ENCODE results near the gene EDEM3. TPM values are rescaled to one million over a fixed set of nuclear protein-coding genes. Genes with fewer than 3 reads are reported as not detected.
"Not testable (repeated sequence)": the region's sequence is repeated elsewhere in the genome, so short reads cannot be mapped to it uniquely, and the experiment has no call there.

Gene EDEM3
- total RNA-seq, 2 experiments from 2014 or later = 11.5 to 12.4 TPM

DNA sequence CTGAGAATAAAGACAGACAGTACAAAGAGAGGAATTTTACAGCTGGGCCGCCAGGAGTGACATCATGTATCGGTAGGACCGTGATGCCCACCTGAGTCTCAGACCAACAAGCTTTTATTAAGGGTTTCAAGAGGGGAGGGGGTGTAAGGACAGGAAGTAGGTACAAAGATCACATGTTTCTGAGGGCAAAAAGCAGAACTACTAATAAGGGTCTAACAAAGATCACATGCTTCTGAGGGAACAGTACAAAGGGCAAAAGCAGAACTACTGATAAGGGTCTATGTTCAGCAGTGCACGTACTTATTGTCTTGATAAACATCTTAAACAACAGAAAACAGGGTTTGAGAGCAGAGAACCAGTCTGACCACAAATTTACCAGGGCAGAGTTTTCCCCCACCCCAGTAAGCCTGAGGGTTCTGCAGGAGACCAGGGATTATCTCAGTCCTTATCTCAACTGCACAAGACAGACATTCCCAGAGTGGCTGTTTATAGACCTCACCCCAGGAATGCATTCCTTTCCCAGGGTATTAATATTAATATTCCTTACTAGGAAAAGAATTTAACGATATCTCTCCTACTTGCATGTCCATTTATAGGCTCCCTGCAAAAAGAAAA lies 73.9 kb downstream of the EDEM3 start:
- H3K9me3 Mint-ChIP-seq = peaks cover 14% of the 10 kb centered on the region
- not testable (repeated sequence) for DNase-seq, H3K27ac Mint-ChIP-seq, H3K4me1 Mint-ChIP-seq, H3K4me3 Mint-ChIP-seq, H3K36me3 Mint-ChIP-seq, H3K27me3 Mint-ChIP-seq

DNA sequence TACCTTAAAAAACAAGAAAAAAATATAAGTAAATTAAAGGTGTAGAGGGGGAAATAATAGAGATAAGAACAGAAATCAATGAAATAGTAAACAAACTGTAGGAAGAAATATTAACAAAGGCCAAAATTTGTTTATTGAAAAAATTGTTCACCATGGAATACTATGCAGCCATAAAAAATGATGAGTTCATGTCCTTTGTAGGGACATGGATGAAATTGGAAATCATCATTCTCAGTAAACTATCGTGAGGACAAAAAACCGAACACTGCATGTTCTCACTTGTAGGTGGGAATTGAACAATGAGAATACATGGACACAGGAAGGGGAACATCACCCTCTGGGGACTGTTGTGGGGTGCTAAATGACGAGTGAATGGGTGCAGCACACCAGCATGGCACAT lies 75.2 kb downstream of the EDEM3 start:
- not testable (repeated sequence) for H3K36me3 Mint-ChIP-seq, H3K27me3 Mint-ChIP-seq, H3K4me1 Mint-ChIP-seq, H3K27ac Mint-ChIP-seq, H3K4me3 Mint-ChIP-seq, DNase-seq
- H3K9me3 Mint-ChIP-seq = peaks cover 14% of the 10 kb centered on the region

DNA sequence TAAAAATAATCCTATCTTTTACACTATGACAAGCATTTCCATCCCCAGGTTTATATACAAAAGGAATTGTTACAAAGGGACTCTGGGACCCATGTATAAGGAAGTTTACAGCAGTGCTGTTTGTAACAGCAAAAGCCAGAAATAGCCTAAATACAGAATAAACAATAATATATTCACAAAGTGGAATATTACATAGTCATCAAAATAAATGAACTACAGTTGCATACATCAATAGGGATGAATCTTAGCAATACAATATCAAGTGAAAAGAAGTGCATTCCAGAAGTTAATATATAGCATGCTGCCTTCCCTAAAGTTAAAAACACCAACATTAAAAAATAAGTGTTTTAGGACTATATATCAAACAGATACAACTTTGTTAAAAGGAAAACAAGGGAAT lies 77.3 kb downstream of the EDEM3 start:
- no peak for DNase-seq
- Mint-ChIP-seq H3K4me3 (no peak overlapping the region), H3K36me3 (no peaks in the 10 kb centered on the region), H3K4me1 (no peaks in the 10 kb centered on the region), H3K9me3 (peaks cover 14% of the 10 kb centered on the region), H3K27ac (no peak overlapping the region), H3K27me3 (peaks cover 15% of the 10 kb centered on the region)

DNA sequence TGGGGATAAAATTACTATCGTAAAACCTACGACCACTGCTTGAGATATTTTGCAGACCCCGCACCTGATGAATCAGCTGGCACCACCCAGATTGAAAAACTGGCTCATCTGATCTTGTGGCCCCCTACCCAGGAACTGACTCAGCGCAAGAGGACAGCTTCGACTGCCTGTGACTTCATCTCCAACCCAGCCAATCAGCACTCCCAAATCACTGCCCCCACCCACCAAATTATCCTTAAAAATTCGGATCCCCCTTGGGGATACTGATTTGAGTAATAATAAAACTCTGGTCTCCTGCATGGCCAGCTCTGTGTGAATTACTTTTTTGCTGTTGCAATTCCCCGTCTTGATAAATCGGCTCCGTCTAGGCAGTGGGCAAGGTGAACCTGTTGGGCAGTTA lies 81.4 kb downstream of the EDEM3 start:
- Mint-ChIP-seq H3K36me3 (no peaks in the 10 kb centered on the region), H3K27ac (no peak overlapping the region), H3K9me3 (peaks cover 2% of the 10 kb centered on the region), H3K4me1 (no peaks in the 10 kb centered on the region), H3K27me3 (peaks cover 24% of the 10 kb centered on the region), H3K4me3 (no peak overlapping the region)
- no peak for DNase-seq

DNA sequence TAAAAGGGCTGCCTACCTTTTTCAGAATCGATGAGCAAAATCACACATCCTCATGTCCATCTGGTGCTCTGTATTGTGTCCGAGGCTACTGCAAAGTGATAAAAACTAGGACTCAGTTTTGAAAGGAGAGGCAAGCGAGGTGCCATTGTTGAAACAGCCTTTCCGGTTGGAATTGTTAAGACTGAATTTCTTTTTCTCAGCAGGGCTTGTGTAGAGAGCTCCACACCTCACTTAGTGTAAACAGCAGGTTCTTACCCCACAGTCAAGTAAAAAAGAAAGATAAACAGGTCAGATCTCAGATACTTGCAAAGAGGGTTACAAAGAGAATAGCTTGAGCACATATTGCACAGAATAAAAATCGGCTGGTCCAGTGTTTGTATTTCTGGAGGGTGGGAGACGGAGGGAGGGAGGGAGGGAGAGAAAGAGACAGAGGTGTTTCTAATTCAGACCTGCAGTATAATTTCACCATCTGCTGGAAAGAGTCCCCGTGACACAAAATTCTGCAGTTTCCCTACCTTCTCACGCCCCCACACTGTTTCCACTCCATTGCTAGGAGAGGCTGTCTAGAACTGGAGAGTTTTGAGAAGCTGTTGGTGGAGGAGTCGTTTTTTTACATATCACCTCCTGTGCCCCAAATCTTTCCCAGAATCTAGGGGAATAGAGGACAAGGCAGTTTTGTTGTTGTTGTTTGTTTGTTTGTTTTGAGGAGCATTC lies 82.5 kb downstream of the EDEM3 start:
- Mint-ChIP-seq H3K36me3 (no peaks in the 10 kb centered on the region), H3K27me3 (peaks cover 24% of the 10 kb centered on the region), H3K27ac (no peak overlapping the region), H3K4me1 (no peaks in the 10 kb centered on the region), H3K4me3 (no peak overlapping the region), H3K9me3 (peaks cover 2% of the 10 kb centered on the region)
- no peak for DNase-seq

DNA sequence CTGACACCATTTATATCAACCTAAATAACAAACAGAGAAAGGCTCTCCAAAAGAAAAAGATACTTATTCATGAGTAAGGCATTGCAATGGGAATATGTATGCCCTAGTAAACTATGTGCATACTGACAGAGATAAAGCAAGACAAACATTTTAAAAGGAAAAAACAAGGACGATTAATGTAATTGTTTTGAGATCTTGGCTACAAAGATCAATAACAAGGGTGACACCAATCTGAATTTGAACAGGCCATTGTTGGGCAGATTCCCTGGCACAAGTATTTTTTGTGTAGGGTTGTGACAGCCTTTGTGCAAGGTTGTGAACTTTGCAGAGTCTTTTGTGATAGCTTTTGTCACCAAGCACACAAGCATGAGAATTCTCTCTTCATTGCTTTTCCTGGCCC lies 85.3 kb downstream of the EDEM3 start:
- Mint-ChIP-seq H3K9me3 (no peaks in the 10 kb centered on the region), H3K27me3 (peaks cover 34% of the 10 kb centered on the region), H3K36me3 (no peaks in the 10 kb centered on the region), H3K4me1 (no peaks in the 10 kb centered on the region), H3K4me3 (no peak overlapping the region), H3K27ac (no peak overlapping the region)
- no peak for DNase-seq

DNA sequence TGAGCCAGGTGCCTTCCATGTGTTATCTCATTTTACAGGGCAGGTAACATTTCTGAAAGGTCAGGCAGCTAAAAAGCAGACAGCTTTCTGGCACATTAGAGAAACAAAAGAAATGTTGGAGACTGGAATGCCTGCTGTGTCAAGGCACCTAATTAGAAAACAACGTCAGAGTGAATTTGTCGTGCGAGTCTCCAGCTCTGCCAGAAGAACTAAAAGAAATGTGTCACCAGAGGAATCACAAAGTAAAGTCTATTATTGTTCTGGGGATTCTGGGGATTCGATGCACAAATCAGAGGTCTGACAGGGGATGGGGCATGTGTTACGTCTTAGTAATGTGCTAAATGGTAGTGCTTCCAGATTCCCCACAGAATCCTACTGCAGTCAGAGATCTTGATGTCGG lies 89.3 kb downstream of the EDEM3 start:
- Mint-ChIP-seq H3K4me3 (no peak overlapping the region), H3K27me3 (peaks cover 23% of the 10 kb centered on the region), H3K27ac (no peak overlapping the region), H3K4me1 (no peaks in the 10 kb centered on the region), H3K36me3 (no peaks in the 10 kb centered on the region), H3K9me3 (no peaks in the 10 kb centered on the region)
- DNase-seq = no peak

DNA sequence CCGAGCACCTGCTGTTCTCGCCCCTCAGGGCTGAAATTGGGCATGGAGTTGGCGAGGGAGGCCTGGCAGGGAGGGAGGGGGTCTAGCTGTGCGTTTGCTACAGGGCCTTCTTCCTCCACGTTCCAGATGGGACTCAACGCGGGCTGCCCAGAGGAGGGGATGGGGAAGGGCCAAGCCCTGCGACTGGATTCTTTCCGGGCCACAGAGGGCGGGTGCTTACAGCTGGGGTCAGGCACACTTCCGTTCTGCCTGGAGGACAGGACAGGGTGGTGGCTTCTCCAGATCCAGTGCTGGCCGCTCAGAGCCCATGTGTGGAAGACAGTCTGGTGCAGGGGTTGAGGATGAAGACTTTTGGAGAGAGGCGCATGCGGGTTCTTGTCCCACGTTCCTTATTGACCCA lies 90.0 kb downstream of the EDEM3 start:
- no peak overlapping the region for H3K4me3 Mint-ChIP-seq
- H3K27me3 Mint-ChIP-seq = peaks cover 23% of the 10 kb centered on the region
- H3K27ac Mint-ChIP-seq = no peak overlapping the region
- no peak for DNase-seq
- H3K4me1 Mint-ChIP-seq = no peaks in the 10 kb centered on the region
- no peaks in the 10 kb centered on the region for H3K36me3 Mint-ChIP-seq
- H3K9me3 Mint-ChIP-seq = no peaks in the 10 kb centered on the region

DNA sequence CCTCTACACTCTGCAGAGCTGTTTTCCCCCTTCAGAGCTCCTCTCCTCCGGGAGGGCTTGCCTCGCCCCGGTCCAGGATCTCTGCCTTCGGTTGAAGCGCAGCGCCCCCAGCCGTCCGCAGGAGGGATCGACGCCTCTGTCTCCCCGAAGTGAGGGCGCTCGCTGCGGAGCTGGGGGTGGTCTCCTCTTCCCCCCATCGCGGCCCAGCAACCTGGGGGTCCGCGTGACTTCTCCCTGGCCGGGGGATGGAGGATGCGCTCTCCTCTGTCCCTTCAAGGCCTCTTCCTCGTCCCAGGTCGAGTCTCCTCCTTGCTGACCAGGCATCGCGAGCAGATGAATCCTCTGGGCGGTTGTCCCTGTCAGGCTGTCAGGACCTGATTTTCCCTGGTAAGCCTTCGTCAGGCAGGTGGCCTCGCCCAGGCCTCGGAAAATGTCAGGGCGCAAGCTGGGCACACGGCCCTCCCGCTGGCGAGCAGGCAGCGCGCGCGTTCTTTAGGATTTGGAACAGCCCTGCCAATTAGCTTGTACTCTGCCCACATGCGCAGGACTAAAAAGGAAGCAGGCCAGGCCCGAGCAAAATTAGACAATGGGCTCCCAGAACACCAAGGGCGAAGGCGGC lies 90.5 kb downstream of the EDEM3 start:
- DNase-seq = peak; percentile 50
- H3K27ac Mint-ChIP-seq = no peak overlapping the region
- no peaks in the 10 kb centered on the region for H3K4me1 Mint-ChIP-seq
- H3K9me3 Mint-ChIP-seq = no peaks in the 10 kb centered on the region
- H3K4me3 Mint-ChIP-seq = no peak overlapping the region
- peaks cover 23% of the 10 kb centered on the region for H3K27me3 Mint-ChIP-seq
- no peaks in the 10 kb centered on the region for H3K36me3 Mint-ChIP-seq

DNA sequence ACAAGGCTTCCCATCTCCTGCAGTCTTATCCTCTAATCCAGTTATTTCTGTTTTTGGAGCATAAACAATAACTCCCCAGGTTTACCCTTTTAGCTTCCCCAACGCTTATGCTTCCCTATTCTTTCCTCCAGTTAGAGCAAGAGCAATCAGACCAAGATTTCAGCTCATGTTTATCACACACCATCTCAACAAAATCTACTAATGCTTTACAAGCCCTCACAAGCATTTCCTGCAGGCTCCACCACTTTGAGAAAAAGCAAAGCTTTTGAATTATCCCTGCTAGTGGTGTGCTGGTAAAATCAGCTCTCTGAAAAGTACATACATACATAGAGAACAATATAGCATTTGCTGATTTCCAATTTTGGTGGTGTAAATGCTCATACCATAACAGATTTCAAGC lies 92.9 kb downstream of the EDEM3 start:
- no peak overlapping the region for H3K4me3 Mint-ChIP-seq
- H3K4me1 Mint-ChIP-seq = no peaks in the 10 kb centered on the region
- H3K27ac Mint-ChIP-seq = no peak overlapping the region
- DNase-seq = no peak
- H3K36me3 Mint-ChIP-seq = no peaks in the 10 kb centered on the region
- peaks cover 23% of the 10 kb centered on the region for H3K27me3 Mint-ChIP-seq
- no peaks in the 10 kb centered on the region for H3K9me3 Mint-ChIP-seq

DNA sequence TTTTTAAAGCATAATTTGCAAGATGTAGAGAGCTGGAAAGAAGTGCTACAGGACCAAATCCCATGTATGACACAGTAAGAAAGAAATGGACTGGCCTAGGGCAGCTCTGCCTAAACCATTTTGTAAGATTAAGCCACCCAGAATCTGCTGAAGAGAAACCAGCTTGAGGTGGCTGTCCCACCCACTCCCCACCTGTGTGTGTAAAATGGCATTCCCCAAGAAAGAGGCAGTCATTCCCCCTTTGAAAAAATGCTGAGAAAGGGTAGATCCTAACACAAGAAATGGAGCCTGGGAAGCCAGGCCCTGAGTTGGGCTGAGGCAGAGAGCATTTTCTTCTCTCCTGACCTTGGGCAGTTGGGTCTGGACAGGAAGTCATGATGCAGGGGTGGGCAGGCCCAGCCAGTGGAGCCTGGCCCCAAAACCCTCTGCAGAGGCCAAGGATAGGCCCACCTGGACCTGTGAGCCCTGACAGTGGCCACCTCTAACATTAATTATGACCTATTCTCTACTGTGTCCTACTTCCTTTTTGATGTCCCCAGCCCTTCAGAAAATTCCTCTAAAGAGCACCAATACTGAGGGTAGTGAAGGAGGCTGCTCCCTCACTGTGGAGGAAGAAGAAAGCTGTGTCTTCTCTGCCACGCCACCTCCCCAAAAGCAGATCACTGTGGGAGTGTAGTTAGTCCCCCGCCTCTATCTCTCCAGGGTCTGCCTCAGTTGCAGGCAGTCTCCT lies 94.0 kb downstream of the EDEM3 start:
- Mint-ChIP-seq H3K9me3 (no peaks in the 10 kb centered on the region), H3K27me3 (peaks cover 22% of the 10 kb centered on the region), H3K27ac (no peak overlapping the region), H3K4me3 (no peak overlapping the region), H3K4me1 (no peaks in the 10 kb centered on the region), H3K36me3 (no peaks in the 10 kb centered on the region)
- no peak for DNase-seq

DNA sequence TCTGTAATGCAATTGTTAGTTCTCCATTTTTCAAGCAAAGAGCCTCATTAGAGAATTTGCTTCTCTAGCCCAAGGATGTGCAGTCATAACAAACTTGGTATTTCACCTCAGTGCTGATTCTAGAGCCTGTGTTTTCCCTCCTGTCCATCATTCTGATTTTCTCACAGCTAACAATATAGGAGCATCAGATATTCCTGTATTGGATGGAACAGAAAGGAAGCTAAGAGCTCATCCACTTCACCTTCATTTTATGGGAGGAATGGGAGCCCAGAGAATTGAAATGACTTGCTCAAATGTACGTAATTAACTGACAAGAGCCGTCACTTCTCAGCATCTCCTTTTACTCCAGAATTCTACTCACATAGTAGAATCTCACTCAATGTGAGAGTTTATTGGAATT lies 96.6 kb downstream of the EDEM3 start:
- Mint-ChIP-seq H3K36me3 (no peaks in the 10 kb centered on the region), H3K4me3 (no peak overlapping the region), H3K9me3 (no peaks in the 10 kb centered on the region), H3K27me3 (no peaks in the 10 kb centered on the region), H3K27ac (no peak overlapping the region), H3K4me1 (no peaks in the 10 kb centered on the region)
- DNase-seq = no peak

DNA sequence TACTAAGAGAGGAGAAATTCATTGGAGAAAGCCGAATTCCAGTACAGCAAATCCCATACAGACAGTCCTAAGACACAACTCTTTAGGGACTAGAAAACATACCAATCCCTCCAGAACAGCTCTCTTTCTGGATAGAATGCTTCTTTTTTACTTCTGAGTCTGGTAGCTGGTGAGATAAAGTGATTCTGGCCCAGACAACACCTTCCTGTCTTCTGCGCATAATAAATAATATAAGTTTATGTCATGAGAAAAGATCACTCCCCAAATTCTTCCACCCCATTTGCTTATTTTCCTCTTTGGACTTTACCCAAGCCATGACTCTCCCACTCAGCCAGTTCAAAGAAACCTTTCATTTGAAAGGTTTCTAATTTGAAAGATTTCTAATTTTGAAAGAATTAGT lies 98.4 kb downstream of the EDEM3 start:
- Mint-ChIP-seq H3K4me3 (no peak overlapping the region), H3K9me3 (no peaks in the 10 kb centered on the region), H3K27ac (no peak overlapping the region), H3K36me3 (no peaks in the 10 kb centered on the region), H3K4me1 (no peaks in the 10 kb centered on the region), H3K27me3 (no peaks in the 10 kb centered on the region)
- no peak for DNase-seq

DNA sequence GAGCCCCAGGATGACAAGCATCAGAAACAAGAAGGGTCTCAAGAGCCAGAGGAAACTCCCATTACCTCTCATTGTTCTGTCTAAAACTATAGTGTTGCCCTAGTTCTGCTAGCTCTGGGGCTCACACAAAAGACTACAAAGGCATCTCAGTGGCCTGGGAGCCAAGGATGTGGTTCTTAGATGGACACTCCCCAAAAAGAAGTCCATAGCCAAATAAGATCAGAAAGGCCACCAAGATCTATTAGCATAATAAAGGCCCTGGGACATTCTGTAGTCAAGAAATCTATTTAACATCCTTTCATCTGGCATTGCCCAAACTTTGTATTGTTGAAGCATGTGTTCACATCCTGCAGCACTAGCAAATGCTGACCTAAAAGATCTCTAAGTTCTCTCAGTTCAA lies 99.5 kb downstream of the EDEM3 start:
- no peaks in the 10 kb centered on the region for H3K4me1 Mint-ChIP-seq
- H3K9me3 Mint-ChIP-seq = no peaks in the 10 kb centered on the region
- no peak overlapping the region for H3K4me3 Mint-ChIP-seq
- no peaks in the 10 kb centered on the region for H3K36me3 Mint-ChIP-seq
- no peak overlapping the region for H3K27ac Mint-ChIP-seq
- DNase-seq = no peak
- no peaks in the 10 kb centered on the region for H3K27me3 Mint-ChIP-seq

DNA sequence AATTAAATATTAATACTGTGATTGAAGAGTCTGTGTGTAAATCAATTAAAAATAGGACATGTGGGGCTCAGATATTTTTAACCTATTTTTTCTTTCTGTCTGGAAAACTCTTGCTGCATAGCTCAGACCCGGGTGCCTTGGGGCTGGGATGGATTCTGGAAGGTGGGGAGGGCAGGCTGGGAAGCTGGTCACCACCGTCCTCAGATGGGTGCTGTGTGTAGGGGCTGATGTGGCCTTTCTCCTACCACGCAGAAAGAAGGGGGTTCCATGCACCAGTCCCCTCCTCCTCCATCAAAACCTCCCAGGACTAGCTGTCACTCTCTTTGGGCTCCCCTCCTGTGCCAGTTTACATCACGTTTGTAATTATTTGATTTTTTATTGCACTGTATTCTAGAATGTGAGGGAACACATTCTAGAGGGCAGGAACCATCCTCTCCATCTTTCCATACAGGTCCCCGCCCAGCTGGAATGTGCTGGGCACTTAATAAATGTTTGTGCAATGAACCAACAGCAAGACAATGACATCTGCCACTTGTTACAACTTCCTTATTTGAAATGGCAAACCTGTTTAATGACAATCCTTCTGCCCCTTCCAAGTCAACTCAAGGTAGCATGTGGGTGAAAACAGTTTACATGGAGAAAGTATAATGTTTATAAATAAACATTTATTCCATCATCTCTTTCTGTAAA lies 104.3 kb downstream of the EDEM3 start:
- Mint-ChIP-seq H3K4me3 (no peak overlapping the region), H3K27ac (no peak overlapping the region), H3K27me3 (peaks cover 8% of the 10 kb centered on the region), H3K36me3 (no peaks in the 10 kb centered on the region), H3K9me3 (no peaks in the 10 kb centered on the region), H3K4me1 (no peaks in the 10 kb centered on the region)
- DNase-seq = no peak
